Rectal smooth muscle tissue (tissue), 1 donor: ENCODE results near the gene UTP11.
A peak's percentile ranks its signal among the peaks of the same experiment; 100 is the strongest.

ENCODE experiments used
- H3K27ac ChIP-seq: one replicate; pipeline ENCODE4 v1.7.0; 2013; ENCODE audit warnings: low read depth, low read length, inconsistent platforms
- H3K27me3 ChIP-seq: one replicate; pipeline ENCODE4 v1.7.0; 2013; ENCODE audit warnings: low read length; ENCODE audit not compliant: control insufficient read depth, insufficient read depth
- H3K36me3 ChIP-seq: one replicate; pipeline ENCODE4 v1.7.0; 2013; ENCODE audit warnings: low read length; ENCODE audit not compliant: control insufficient read depth, insufficient read depth
- H3K4me1 ChIP-seq: one replicate; pipeline ENCODE4 v1.7.0; 2013; ENCODE audit warnings: low read length; ENCODE audit not compliant: control insufficient read depth, insufficient read depth
- H3K4me3 ChIP-seq: one replicate; pipeline ENCODE4 v1.7.0; 2013; ENCODE audit warnings: low read length
- H3K9ac ChIP-seq: one replicate; pipeline ENCODE4 v1.7.0; 2013; ENCODE audit warnings: low read length

UTP11 gene

DNA sequence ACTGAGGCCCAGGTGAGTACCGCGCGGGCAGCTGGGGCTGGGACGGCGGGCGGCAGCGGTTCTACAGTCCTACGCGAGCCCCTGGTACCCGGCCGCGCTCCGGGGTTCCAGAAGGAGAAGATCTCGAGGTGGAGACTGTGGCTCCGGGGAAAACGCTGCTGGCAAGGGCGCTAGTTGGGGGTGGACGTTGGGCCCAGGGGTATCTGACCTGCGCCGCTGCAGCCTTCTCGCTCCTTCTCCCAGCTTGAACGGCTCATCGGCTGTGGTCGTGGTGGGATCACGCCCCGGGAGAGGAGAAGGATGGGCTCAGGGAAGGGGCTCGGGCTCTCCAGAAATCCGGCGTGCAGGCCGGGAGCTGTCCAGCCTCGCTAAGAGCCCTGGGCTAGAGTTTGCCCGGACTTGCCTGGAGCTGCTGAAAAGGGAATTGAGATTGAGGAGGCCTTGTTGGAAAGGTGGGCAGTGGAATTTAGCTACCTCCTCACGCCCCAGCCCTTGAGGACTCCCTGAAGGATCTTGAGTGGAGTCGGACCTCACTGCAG lies 35.1 kb downstream of the UTP11 start:
- Histone ChIP-seq H3K27me3 (peaks cover 24% of the 10 kb centered on the region), H3K4me3 (peak overlapping the region; percentile 70), H3K27ac (no peak overlapping the region), H3K36me3 (no peaks in the 10 kb centered on the region), H3K4me1 (peaks cover 2% of the 10 kb centered on the region), H3K9ac (no peak overlapping the region)

DNA sequence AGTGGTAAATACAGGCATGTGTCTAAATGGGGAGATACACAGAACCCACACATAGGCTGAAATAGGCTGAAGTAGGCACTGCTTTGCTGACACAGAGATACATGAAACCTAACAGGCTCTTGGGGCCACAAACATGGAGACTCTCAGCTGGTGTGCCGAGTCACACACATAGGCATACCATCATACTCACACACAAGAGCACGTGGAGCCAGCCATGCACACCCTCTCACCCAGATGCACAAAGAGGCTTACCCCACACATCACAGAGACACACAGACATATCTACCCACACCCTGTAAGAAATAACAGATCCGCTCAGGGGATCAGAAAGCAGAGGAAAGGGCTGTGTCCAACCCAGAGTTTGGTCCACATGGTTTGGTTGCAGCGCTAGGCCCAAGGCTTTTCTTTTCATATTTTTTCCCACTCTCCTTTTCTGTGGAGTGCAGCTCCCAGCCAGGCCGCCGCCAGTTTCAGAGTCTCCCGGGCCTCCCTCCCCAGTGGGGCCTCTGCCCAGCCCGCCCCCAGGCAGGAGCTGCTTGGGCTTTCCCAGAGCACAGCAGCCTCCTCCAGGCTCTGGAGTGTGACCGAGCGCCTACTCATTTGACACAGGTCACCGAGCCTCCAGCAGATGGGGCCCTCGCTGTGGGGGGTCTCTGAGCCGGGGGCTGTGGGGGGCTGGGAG lies 38.0 kb downstream of the UTP11 start:
- H3K27ac ChIP-seq: no peak overlapping the region
- H3K4me3 ChIP-seq: no peak overlapping the region
- H3K4me1 ChIP-seq: peaks cover under 1% of the 10 kb centered on the region
- H3K9ac ChIP-seq: no peak overlapping the region
- peaks cover 10% of the 10 kb centered on the region for H3K27me3 ChIP-seq
- no peaks in the 10 kb centered on the region for H3K36me3 ChIP-seq

DNA sequence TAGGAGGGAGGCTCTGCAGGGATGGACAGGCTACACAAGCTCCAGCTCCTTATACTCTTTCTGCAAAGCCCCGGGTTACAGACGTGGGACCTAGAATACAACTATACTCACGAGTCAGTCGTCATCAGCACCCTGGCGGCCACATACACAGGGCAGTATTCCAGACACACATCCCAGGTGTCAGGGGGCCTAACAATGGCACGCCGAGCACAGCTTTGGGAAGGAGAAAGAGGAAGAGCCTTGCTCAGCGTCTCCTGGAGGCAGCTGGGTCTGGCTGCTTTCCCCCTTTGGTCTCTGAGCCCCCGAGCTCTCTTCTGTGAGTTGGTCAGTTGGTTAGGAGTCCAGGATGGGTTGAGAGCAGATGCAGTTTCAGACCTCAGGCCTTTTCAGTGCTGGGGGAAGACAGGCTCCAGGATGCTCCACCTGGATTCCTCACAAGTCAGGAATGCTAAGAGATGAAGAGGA lies 38.6 kb downstream of the UTP11 start:
- peaks cover 7% of the 10 kb centered on the region for H3K27me3 ChIP-seq

DNA sequence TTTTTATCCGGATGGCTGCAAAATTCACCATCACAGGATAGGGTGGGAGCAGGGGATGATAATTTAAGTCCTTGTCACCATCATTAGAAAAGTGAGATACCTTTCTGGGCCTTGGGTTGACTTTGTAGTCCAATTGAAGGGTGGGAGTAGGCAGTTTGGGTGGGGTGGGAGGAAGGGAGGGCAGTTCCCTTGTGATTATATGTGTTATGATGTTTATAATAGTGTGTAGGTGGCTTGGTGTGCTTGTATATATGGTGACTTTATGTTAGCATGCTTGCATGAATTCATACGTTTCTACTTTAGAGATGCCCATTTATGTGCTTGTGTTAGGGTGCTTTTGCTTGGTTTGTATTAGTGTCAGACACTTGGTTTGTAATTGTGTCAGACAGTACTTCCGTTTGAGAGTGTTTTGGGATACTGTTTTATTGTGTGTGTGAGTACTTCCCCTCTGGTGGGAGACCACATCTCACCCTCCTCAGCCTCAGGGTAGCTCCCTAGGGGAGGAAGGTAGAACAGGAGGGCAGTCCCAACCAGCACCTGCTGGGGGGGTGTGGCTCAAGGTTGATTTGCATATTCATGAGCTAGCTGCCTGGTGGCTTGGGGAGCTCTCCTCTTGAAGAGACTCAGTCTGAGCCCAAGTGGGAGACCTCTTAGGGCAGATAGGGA lies 40.3 kb downstream of the UTP11 start:
- Histone ChIP-seq H3K27ac (no peak overlapping the region), H3K36me3 (no peaks in the 10 kb centered on the region), H3K27me3 (peaks cover 7% of the 10 kb centered on the region), H3K4me1 (no peaks in the 10 kb centered on the region), H3K4me3 (no peak overlapping the region), H3K9ac (no peak overlapping the region)

More for the DNA sequence above, 38.6 kb downstream of the UTP11 start:
- Histone ChIP-seq H3K36me3 (no peaks in the 10 kb centered on the region), H3K4me3 (no peak overlapping the region), H3K27ac (no peak overlapping the region), H3K9ac (no peak overlapping the region), H3K4me1 (no peaks in the 10 kb centered on the region)

- Histone ChIP-seq H3K36me3 (no peaks in the 10 kb centered on the region), H3K27me3 (peaks cover 7% of the 10 kb centered on the region), H3K4me1 (no peaks in the 10 kb centered on the region), H3K9ac (no peak overlapping the region), H3K27ac (no peak overlapping the region), H3K4me3 (no peak overlapping the region)
These were observed 41.0 kb downstream of the UTP11 start for GRCh38 chr1:38053416-38054091.

- Histone ChIP-seq H3K27me3 (peaks cover 7% of the 10 kb centered on the region), H3K4me3 (no peak overlapping the region), H3K4me1 (no peaks in the 10 kb centered on the region), H3K36me3 (no peaks in the 10 kb centered on the region), H3K9ac (no peak overlapping the region), H3K27ac (no peak overlapping the region)
These were observed 42.9 kb downstream of the UTP11 start for GRCh38 chr1:38055398-38055797.

GRCh38 chr1:38055965-38056364 lies 43.4 kb downstream of the UTP11 start:
- Histone ChIP-seq H3K36me3 (no peaks in the 10 kb centered on the region), H3K9ac (no peak overlapping the region), H3K4me3 (no peak overlapping the region), H3K27me3 (peaks cover 7% of the 10 kb centered on the region), H3K27ac (no peak overlapping the region), H3K4me1 (no peaks in the 10 kb centered on the region)

GRCh38 chr1:38059635-38060250 lies 47.2 kb downstream of the UTP11 start:
- Histone ChIP-seq H3K36me3 (no peaks in the 10 kb centered on the region), H3K27ac (no peak overlapping the region), H3K27me3 (no peaks in the 10 kb centered on the region), H3K9ac (no peak overlapping the region), H3K4me3 (no peak overlapping the region), H3K4me1 (no peaks in the 10 kb centered on the region)

- H3K4me1 ChIP-seq: no peaks in the 10 kb centered on the region
These were observed 48.0 kb downstream of the UTP11 start for GRCh38 chr1:38060498-38060897.

DNA sequence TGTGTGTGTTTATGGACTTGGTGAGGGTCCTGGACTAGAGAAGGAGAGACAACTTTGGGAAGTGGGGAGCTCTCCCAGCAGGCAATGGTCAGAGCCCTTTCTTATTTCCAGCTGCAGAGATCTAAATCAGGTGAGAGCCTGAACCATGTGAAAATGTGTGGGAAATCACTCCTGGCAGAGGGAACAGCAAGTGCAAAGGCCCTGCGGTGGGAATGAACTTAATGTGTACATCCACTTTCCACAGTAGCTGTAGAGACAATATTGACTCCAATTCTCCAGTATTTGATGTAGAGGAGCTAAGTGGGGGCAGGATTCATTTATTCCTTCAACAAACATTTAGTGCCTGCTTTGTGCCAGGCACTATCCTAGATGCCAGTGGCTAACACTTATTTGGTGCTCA lies 48.8 kb downstream of the UTP11 start:
- no peak overlapping the region for H3K9ac ChIP-seq
- no peaks in the 10 kb centered on the region for H3K36me3 ChIP-seq
- no peaks in the 10 kb centered on the region for H3K4me1 ChIP-seq
- no peaks in the 10 kb centered on the region for H3K27me3 ChIP-seq
- H3K4me3 ChIP-seq: no peak overlapping the region
- no peak overlapping the region for H3K27ac ChIP-seq

More at GRCh38 chr1:38060498-38060897, 48.0 kb downstream of the UTP11 start:
- no peak overlapping the region for H3K27ac ChIP-seq
- H3K27me3 ChIP-seq: no peaks in the 10 kb centered on the region
- no peaks in the 10 kb centered on the region for H3K36me3 ChIP-seq
- no peak overlapping the region for H3K4me3 ChIP-seq
- no peak overlapping the region for H3K9ac ChIP-seq

DNA sequence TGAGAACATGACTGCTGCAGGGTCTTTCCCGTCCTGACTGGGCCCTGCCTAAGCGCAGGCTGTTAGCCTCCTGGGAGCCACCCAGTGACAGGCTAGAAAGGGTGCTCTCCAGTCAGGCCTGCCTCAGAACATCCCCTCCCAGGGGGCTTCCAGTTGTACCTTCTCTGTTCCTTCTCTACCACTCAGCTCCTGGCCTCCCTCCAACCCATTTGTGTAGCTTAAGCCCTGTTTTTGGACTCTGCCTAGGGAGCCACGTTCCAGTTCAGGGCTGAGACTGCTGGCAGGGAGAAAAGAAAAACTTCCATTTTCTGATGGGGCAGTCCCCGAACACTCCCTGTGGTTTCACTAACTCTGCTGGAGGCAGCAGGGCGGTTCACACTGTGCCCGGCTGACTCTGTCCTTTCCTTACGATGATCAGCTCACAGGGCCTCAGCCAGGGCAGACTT lies 49.4 kb downstream of the UTP11 start:
- H3K4me1 ChIP-seq: no peaks in the 10 kb centered on the region
- H3K27me3 ChIP-seq: no peaks in the 10 kb centered on the region
- H3K27ac ChIP-seq: no peak overlapping the region
- H3K9ac ChIP-seq: no peak overlapping the region
- no peaks in the 10 kb centered on the region for H3K36me3 ChIP-seq
- no peak overlapping the region for H3K4me3 ChIP-seq
